NCI-H524 treated with DMSO at 0.1 percent for 48 hours (cell line): Measurements from ENCODE around the gene WDR11.
"Not testable (repeated sequence)": the region's sequence is repeated elsewhere in the genome, so short reads cannot be mapped to it uniquely, and the experiment has no call there.

Experiments
- DNase-seq: peaks from one replicate; lab custom pipeline; 2025; lab: John Stamatoyannopoulos, UW

Gene WDR11

DNA sequence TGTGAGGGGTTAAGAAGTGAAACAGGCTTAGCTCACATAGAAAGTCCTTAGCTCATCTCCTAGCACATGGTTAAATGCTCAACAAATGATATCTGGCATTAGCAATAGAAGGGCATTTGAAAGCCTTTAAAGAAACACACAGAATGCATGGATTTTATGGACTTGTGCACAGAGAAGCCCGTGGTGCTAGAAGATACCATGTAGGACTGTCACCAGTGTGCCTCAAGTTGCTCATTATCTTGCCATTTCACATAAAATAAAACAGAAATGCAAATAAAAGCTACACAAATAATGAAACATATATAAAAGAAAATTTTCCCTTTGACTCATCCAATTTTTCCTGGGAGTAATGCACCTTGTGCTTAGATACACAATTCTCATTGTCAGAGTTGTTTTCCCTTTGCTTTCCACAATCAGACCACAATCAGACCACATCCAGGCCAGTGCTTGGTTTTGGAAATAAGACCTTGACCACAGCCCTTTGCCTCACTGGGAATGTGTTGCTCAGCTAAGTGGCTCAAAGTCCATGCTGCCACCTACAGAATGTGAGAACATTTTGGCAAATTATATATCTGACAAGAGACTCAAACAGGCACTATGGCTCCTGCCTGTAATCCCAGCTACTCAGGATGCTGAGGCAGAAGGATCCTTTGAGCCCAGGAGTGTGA lies 9.5 kb upstream of the WDR11 start:
- no peak for DNase-seq

DNA sequence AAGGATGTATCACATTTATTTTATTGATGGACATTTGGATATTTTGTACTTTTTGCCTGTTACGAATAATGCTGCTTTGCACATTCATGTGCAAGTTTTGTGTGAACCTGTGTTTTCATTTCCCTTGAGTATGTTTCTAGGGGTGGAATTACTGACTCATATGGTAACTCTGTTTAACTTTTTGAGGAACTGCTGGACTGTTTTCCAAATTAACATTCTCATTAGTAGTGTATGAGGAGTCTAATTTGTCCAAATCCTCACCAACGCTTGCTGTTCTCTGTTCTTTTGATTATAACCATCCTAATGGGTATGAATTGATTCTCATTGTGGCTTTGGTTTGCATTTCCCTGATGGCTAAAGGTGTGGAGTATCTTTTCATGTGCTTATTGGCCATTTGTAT lies 3.2 kb downstream of the WDR11 start:
- no peak for DNase-seq

GRCh38 chr10:120861178-120861855 lies 10.2 kb downstream of the WDR11 start:
- DNase-seq = no peak

DNA sequence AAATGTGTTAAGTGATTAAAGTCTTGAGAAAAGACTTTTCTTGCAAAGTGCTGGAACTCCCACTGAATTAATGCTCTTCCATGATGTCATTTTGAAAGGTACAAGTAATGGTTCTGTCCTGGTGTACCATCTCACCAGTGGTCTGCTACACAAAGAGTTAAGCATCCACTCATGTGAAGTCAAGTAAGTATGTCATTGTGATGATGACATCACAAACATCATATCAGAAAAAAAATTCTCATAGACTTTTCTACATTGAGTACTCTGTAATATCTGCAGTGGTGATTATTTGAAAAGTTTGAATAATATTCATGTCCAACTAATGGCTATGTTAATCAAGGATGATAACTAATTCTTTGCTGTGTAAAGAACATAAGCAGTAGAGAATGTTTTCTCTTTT lies 22.6 kb downstream of the WDR11 start:
- DNase-seq = no peak

DNA sequence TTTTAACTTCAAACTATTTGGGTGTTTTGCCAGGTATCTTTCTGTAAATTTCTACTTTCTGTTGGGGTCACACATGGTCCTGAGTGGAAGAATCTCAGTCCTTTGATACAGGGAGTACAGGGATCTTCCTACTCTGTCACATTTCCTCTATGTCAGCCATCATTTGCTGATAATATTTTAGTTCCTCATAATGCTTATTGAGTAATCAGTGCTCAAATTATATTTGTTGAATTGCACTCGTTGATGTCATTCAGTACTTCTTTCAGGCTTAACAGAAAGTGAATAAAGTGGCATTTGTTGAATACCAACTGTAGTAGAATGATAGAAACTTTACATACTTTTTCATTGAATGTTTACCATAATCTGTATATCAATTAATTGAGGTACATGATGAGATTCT lies 31.9 kb downstream of the WDR11 start:
- DNase-seq = no peak

GRCh38 chr10:120887482-120887881 lies 36.3 kb downstream of the WDR11 start:
- DNase-seq = no peak

GRCh38 chr10:120891365-120891764 lies 40.2 kb downstream of the WDR11 start:
- no peak for DNase-seq

GRCh38 chr10:120894556-120894955 lies 43.4 kb downstream of the WDR11 start:
- no peak for DNase-seq

DNA sequence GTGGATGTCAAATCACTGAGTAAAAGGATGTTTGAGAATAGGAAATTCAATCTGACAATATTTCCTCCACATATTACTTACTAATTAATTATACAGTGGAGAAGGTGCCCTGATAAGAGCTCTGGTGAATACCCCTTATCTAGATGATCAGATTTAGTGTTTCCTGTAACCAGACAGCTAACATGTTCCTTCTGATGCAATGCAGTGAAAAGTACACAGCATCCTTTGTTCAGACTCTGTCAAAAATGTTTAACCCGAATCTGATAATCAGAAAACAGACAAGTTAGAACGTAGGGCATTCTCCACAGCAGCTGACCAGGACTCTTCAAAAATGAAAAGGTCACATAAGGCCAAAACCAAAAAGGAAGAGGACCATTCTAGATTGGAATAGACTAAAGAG lies 46.2 kb downstream of the WDR11 start:
- DNase-seq = no peak

- DNase-seq = no peak
Measured at GRCh38 chr10:120905268-120905667, 54.1 kb downstream of the WDR11 start.

- DNase-seq = no peak
Measured at GRCh38 chr10:120917521-120918250, 66.5 kb downstream of the WDR11 start.

- not testable (repeated sequence) for DNase-seq
Measured at GRCh38 chr10:120923886-120924285, 72.7 kb downstream of the WDR11 start.

DNA sequence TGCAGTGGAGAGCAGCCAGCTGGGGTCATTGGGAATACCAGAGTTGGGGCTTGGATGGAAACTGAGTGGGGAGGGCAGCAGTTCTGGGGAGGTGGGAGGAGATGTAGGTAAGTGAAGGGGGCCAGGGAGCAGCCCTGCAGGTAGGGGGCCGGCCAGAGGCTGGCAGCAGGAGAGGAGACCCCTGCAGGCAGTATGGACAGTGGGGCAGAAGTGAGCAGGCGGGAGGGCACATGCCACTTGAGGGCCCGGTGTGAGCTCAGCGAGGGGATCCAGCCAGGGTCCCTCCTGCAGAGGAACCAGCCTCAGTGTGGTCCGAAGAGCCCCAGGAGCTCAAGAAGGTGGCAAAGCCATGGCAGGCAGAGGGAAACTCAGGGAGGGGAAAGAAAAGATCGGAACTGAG lies 75.4 kb downstream of the WDR11 start:
- no peak for DNase-seq

GRCh38 chr10:120927352-120927751 lies 76.2 kb downstream of the WDR11 start:
- no peak for DNase-seq

- no peak for DNase-seq
Measured at GRCh38 chr10:120929166-120929565, 78.0 kb downstream of the WDR11 start.

DNA sequence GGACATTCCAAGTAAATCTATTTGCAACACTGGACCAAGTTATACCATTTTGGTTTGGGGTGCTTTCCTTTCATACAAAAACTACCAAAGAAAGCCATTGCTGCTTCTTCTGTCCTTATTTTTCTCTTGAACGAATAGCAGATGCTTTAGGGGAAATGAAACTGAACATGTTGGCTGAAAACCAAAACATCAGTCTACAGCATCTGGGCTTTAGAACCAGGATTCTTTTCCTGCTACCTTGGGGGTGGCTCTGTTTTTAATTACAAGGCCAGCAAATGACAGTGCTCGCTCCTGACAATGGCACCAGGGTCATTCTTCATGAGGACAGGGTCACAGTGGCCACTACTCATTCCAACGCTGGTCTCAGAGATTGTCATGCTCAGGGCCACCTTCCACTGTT lies 80.3 kb downstream of the WDR11 start:
- no peak for DNase-seq

DNA sequence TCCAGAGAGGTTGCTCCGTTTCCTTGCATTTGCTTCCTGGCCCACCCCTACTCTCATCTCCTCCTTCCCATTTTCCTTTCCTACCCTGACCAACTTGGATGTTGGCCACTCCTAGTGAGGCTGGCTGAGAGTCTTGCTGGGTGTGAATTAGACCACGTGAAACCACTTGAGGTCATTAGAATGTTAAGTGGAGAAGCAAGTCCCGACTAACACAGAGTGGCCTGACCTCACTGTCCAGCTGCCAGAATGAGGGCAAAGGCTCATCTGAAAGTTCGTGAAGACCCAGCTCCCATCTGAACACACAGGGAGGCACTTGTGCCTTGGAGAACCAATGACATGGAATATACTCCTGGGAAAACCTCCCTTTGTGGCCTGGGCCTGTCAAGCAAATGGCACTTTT lies 80.8 kb downstream of the WDR11 start:
- no peak for DNase-seq

DNA sequence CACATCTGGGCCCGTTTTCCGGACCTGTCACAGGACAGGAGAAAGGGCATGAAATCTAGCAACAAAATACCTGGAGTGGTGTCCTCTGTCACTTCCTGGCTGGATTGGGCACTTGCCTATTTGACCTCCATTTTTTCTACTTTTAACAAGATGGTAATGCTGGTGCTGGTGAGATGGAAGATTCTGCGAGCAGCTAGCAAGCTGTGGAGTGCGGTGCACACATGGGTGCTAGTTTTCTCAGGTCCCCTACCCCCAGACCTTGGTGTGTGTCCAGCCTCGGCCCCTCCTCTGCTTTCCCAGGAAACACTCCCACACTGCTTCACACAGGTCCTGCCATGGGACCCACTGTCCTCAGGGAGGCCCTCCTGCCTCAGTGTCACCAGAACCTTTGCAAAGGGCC lies 87.7 kb downstream of the WDR11 start:
- DNase-seq = no peak

DNA sequence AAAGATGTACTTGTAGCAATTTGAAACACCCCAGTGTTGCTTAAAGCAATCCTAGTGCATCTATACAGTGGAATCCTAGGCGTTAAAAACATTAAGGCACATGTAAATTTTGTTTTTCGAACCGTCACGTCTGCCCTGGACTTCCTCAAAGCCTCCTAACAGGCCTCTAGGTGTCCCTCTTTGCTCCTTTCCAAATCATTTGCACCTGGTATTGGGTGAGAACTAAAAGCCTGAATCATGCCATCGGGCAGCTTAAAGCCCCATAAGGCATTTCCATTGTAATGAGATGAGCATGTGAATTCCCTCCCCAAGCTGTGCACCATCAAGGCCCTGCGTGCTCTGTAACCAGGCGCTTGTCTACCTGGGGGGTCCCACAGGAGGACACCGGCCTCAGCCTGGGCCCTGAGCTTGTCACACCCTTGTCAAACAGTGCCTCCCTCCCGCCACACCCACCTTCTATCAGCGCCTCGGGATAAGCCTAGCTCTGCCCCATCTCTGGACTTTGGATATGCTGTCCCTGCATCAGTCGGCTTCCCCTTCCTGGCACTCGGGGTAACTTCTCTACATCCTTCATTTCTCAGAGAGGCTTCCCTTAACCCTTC lies 89.2 kb downstream of the WDR11 start:
- no peak for DNase-seq

- DNase-seq = no peak
Measured at GRCh38 chr10:120941501-120941900, 90.3 kb downstream of the WDR11 start.

DNA sequence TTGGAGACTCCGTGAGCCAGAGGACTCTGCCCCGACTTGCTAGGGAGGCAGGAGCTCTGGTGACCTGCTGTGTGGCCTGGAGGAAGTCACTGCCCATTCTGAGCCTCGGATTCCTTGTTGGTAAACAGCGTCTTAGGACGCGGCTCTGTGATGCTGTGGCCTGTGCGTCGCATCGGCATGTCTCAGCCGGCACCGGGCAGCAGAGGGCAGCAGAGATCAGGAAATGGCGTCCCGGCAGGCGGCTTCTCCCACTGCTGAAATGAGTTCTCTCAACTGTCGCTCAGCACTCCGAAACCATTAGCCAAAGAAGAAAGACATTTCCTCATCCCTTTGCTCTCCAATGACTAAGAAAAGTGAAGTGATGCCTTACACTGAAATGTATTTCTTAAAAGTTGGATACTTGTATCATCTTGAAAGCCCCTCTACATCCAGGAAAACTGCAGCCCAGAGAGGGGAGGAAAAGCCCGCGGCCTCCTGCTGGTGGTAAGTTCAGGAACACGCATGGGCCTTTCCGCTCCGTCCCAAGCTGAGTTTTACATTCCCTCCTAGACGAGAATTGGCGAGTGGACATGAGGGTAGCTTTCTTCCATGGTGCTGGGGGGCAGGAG lies 91.7 kb downstream of the WDR11 start:
- DNase-seq = peak; percentile 1

DNA sequence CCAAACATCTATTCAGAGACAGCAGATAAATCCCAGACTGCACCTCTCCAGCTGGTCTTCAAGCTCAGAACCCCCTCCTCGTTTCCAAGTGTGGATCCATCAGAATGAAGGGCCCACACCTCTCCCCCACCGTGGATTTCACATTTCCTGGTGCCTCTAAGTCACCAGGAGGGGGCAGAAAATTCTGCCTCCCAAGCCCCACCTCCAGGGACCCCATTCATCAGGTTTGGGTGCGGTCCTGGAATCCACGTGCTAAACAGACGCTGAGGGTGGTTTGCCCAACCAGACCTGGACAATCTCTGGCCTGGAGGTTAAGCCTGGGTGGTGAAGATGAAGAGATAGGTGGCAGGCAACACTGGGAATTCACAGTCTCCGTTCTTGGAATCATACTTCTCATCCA lies 92.4 kb downstream of the WDR11 start:
- DNase-seq = no peak
